H9 (cell line): ENCODE measurements around the gene MTNR1B. TPM values are rescaled to one million over a fixed set of nuclear protein-coding genes. Genes with fewer than 3 reads are reported as not detected.

Experiments used
- DNase-seq: peaks from one replicate; pipeline ENCODE4 v3.0.0-alpha.2; 2017
- H2AFZ ChIP-seq: one replicate; pipeline ENCODE4 v1.6.1; 2013; ENCODE audit warnings: mild to moderate bottlenecking, low read length, control low read depth, moderate library complexity
- H2AK5ac ChIP-seq: 2 replicates; pipeline ENCODE4 v1.6.1; 2013; ENCODE audit warnings: low read length, control low read depth, mixed read lengths; ENCODE audit not compliant: insufficient read length
- H2BK120ac ChIP-seq: one replicate; pipeline ENCODE4 v1.6.1; 2013; ENCODE audit warnings: low read depth, mild to moderate bottlenecking, low read length, control low read depth, inconsistent platforms; ENCODE audit not compliant: poor library complexity, severe bottlenecking
- H2BK12ac ChIP-seq: 2 replicates; pipeline ENCODE4 v1.6.1; 2013; ENCODE audit warnings: low read length, control low read depth, mixed read lengths, low read depth; ENCODE audit not compliant: insufficient read length
- H2BK15ac ChIP-seq: 2 replicates; pipeline ENCODE4 v1.6.1; 2013; ENCODE audit warnings: low read depth, low read length, control low read depth
- H2BK20ac ChIP-seq: one replicate; pipeline ENCODE4 v1.6.1; 2013; ENCODE audit warnings: low read depth, mild to moderate bottlenecking, low read length, control low read depth, inconsistent platforms; ENCODE audit not compliant: poor library complexity, severe bottlenecking
- H2BK5ac ChIP-seq: 2 replicates; pipeline ENCODE4 v1.6.1; 2013; ENCODE audit warnings: low read length, control low read depth, mixed read lengths; ENCODE audit not compliant: insufficient read length
- H3K14ac ChIP-seq: 2 replicates; pipeline ENCODE4 v1.6.1; 2013; ENCODE audit warnings: low read length, control low read depth; ENCODE audit not compliant: insufficient read depth
- H3K18ac ChIP-seq: 2 replicates; pipeline ENCODE4 v1.6.1; 2013; ENCODE audit warnings: low read depth, mild to moderate bottlenecking, mixed read lengths, low read length, control low read depth; ENCODE audit not compliant: insufficient read length
- H3K23ac ChIP-seq: 2 replicates; pipeline ENCODE4 v1.6.1; 2013; ENCODE audit warnings: low read length, control low read depth, mixed read lengths, low read depth; ENCODE audit not compliant: insufficient read length
- H3K23me2 ChIP-seq: 2 replicates; pipeline ENCODE4 v1.6.1; 2013; ENCODE audit warnings: low read depth, mild to moderate bottlenecking, mixed read lengths, low read length, control low read depth; ENCODE audit not compliant: insufficient read length, poor library complexity, severe bottlenecking
- H3K27ac ChIP-seq: 2 replicates; pipeline ENCODE4 v1.5.1; 2013; ENCODE audit warnings: low read length, control low read depth, mixed read lengths, low read depth; ENCODE audit not compliant: insufficient read length
- H3K27me3 ChIP-seq: 2 replicates; pipeline ENCODE4 v1.6.1; 2013; ENCODE audit warnings: low read length, control low read depth, inconsistent platforms; ENCODE audit not compliant: insufficient read depth
- H3K4ac ChIP-seq: 2 replicates; pipeline ENCODE4 v1.6.1; 2013; ENCODE audit warnings: low read depth, mild to moderate bottlenecking, control low read depth, inconsistent platforms, low read length, moderate library complexity
- H3K4me1 ChIP-seq: 2 replicates; pipeline ENCODE4 v1.6.1; 2013; ENCODE audit warnings: low read length, control low read depth, inconsistent platforms; ENCODE audit not compliant: insufficient read depth
- H3K4me2 ChIP-seq: 2 replicates; pipeline ENCODE4 v1.6.1; 2013; ENCODE audit warnings: low read length, control low read depth, mixed read lengths; ENCODE audit not compliant: insufficient read length, insufficient read depth
- H3K56ac ChIP-seq: 2 replicates; pipeline ENCODE4 v1.6.1; 2013; ENCODE audit warnings: low read depth, mild to moderate bottlenecking, mixed read lengths, low read length, control low read depth; ENCODE audit not compliant: insufficient read length
- H3K79me1 ChIP-seq: 2 replicates; pipeline ENCODE4 v1.6.1; 2013; ENCODE audit warnings: low read depth, mild to moderate bottlenecking, moderate library complexity, low read length, control low read depth, inconsistent platforms; ENCODE audit not compliant: insufficient read depth, poor library complexity, severe bottlenecking
- H3K79me2 ChIP-seq: 2 replicates; pipeline ENCODE4 v1.6.1; 2013; ENCODE audit warnings: low read length, control low read depth, inconsistent platforms; ENCODE audit not compliant: insufficient read depth
- H3K9ac ChIP-seq: 2 replicates; pipeline ENCODE4 v1.6.1; 2013; ENCODE audit warnings: low read length, control low read depth, mixed read lengths; ENCODE audit not compliant: insufficient read length; ENCODE audit errors: extremely low read depth
- H3K9me3 ChIP-seq: one replicate; pipeline ENCODE4 v1.6.1; 2013; ENCODE audit warnings: low read depth, low read length, inconsistent platforms; ENCODE audit not compliant: control insufficient read depth
- H3T11ph ChIP-seq: one replicate; pipeline ENCODE4 v1.6.1; 2013; ENCODE audit warnings: mild to moderate bottlenecking, low read length, control low read depth, inconsistent platforms
- H4K20me1 ChIP-seq: one replicate; pipeline ENCODE4 v1.6.1; 2013; ENCODE audit not compliant: control insufficient read depth, insufficient read length, insufficient read depth
- H4K5ac ChIP-seq: 2 replicates; pipeline ENCODE4 v1.6.1; 2013; ENCODE audit warnings: low read depth, mild to moderate bottlenecking, mixed read lengths, low read length, control low read depth; ENCODE audit not compliant: insufficient read length
- H4K8ac ChIP-seq: replicated peaks from 2 replicates; pipeline ENCODE4 v1.6.1; 2013; ENCODE audit warnings: low read length, control low read depth, mixed read lengths, low read depth; ENCODE audit not compliant: insufficient read length
- H4K91ac ChIP-seq: 2 replicates; pipeline ENCODE4 v1.6.1; 2013; ENCODE audit warnings: low read depth, mild to moderate bottlenecking, moderate library complexity, mixed read lengths, low read length, control low read depth; ENCODE audit not compliant: insufficient read length
- H3K27ac Mint-ChIP-seq, 3 experiments: 2 replicates in 2 of 3; 3 replicates in 1 of 3; pipeline ENCODE4 v1.8.0; 2020 to 2021; ENCODE audit warnings: mixed read lengths in 3 of 3, mild to moderate bottlenecking in 1 of 3, moderate library complexity in 1 of 3
- H3K27me3 Mint-ChIP-seq: 2 replicates; pipeline ENCODE4 v1.8.0; 2021; ENCODE audit warnings: low read depth, mild to moderate bottlenecking, moderate library complexity, mixed read lengths
- H3K36me3 Mint-ChIP-seq, 3 experiments: 2 replicates in 2 of 3; 3 replicates in 1 of 3; pipeline ENCODE4 v1.8.0; 2020 to 2021; ENCODE audit warnings: low read depth in 3 of 3, mixed read lengths in 3 of 3; ENCODE audit not compliant: insufficient read depth in 1 of 3
- H3K4me1 Mint-ChIP-seq, 2 experiments: 2 replicates each; pipeline ENCODE4 v1.8.0; 2020; ENCODE audit warnings: mixed read lengths in 2 of 2
- H3K4me3 Mint-ChIP-seq, 2 experiments: 2 replicates in 1 of 2; 3 replicates in 1 of 2; pipeline ENCODE4 v1.8.0; 2020 to 2021; ENCODE audit warnings: mild to moderate bottlenecking in 2 of 2, mixed read lengths in 2 of 2, moderate library complexity in 1 of 2
- H3K9me3 Mint-ChIP-seq, 2 experiments: 2 replicates in 1 of 2; 3 replicates in 1 of 2; pipeline ENCODE4 v1.8.0; 2020; ENCODE audit warnings: mild to moderate bottlenecking in 2 of 2, mixed read lengths in 2 of 2, moderate library complexity in 1 of 2
- CTCF ChIP-seq: fragments of 200-600 bp; sonication (generic); conservative IDR thresholded peaks from 3 replicates; pipeline ENCODE4 v1.8.0; 2021; ENCODE audit warnings: antibody characterized with exemption, mild to moderate bottlenecking
- WGBS: extraction: QIAGEN DNeasy Blood & Tissue Kit; methylation state at CpG from one replicate; pipeline ENCODE4 v1.1.7; 2013; ENCODE audit warnings: missing lambda C conversion rate, low lambda C conversion rate, mixed read lengths; ENCODE audit not compliant: insufficient read length; ENCODE audit errors: extremely low coverage; 5-methylcytosine and 5-hydroxymethylcytosine counted together
- total RNA-seq: library from RNA; stranded (reverse); gene quantifications from 2 replicates; pipeline ENCODE4 v1.2.1, GENCODE V29; 2021

Gene MTNR1B
- total RNA-seq, 1 experiment from 2014 or later: not detected

DNA sequence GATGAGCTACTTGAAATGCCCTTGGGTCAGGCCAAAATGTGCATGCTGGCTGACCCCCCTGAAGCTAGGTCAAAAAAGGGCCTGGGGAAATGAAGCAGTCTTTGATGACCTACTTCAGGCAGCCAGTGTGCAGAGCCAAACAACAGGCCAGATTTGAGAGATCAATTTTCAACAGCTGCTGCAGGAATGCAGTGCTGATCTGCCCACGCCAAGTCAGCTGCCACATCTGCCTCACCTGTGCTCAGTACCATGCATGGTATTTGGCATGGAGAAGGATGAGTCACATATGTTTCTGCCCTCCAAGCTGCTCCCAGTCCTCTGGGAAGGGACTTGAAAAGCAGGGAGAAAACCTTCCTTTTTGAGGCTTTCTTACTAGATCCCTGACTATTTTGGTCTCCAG, 35.8 kb downstream of the MTNR1B start:
- H3K36me3 Mint-ChIP-seq: peaks cover 0 to 8% (median 8%) of the 10 kb centered on the region in 3 experiments; a peak in 4 of 7 replicates
- no peak overlapping the region for H3K9ac ChIP-seq
- no peaks in the 10 kb centered on the region for H3K4me1 ChIP-seq
- no peak overlapping the region for H2BK12ac ChIP-seq
- H3K27ac Mint-ChIP-seq: no peak overlapping the region
- H2BK20ac ChIP-seq: no peak overlapping the region
- no CpG with 5 or more reads among the region's 1 CpG for whole genome bisulfite sequencing
- H2BK5ac ChIP-seq: no peak overlapping the region
- H2AFZ ChIP-seq: no peak overlapping the region
- H3K27me3 Mint-ChIP-seq: no peaks in the 10 kb centered on the region
- H3K27me3 ChIP-seq: no peaks in the 10 kb centered on the region
- no peak for TF ChIP-seq CTCF
- H4K20me1 ChIP-seq: no peaks in the 10 kb centered on the region
- no peak for DNase-seq
- H3K79me1 ChIP-seq: no peaks in the 10 kb centered on the region
- H3K56ac ChIP-seq: no peak overlapping the region
- H3K4me2 ChIP-seq: no peak overlapping the region
- no peak overlapping the region for H2BK15ac ChIP-seq
- no peak overlapping the region for H2AK5ac ChIP-seq
- H3K23ac ChIP-seq: no peak overlapping the region
- no peak overlapping the region for H3K14ac ChIP-seq
- no peaks in the 10 kb centered on the region for H3K9me3 ChIP-seq
- H3K9me3 Mint-ChIP-seq: peaks cover 11 to 14% of the 10 kb centered on the region in 2 experiments
- H3T11ph ChIP-seq: no peak overlapping the region
- no peak overlapping the region for H4K5ac ChIP-seq
- H3K4me1 Mint-ChIP-seq: peaks cover 5 to 6% of the 10 kb centered on the region in 2 experiments; a peak in 3 of 4 replicates
- H3K27ac ChIP-seq: no peak overlapping the region
- no peak overlapping the region for H3K4ac ChIP-seq
- H3K4me3 Mint-ChIP-seq: no peak overlapping the region
- H3K18ac ChIP-seq: no peak overlapping the region
- H4K91ac ChIP-seq: no peak overlapping the region
- no peak overlapping the region for H2BK120ac ChIP-seq
- H3K79me2 ChIP-seq: no peaks in the 10 kb centered on the region
- no peaks in the 10 kb centered on the region for H3K23me2 ChIP-seq
- H4K8ac ChIP-seq: no peak overlapping the region
